Endodermal cell (in vitro differentiated cells): ENCODE measurements around the gene ITSN1. TPM values are rescaled to one million over a fixed set of nuclear protein-coding genes. Genes with fewer than 3 reads are reported as not detected.

Experiments
- DNase-seq: peaks from one replicate; pipeline ENCODE4 v3.0.0-alpha.2; 2017
- H3K27ac ChIP-seq: 2 replicates; pipeline ENCODE4 v1.5.1; 2013; ENCODE audit warnings: mild to moderate bottlenecking, low read depth, low read length, moderate library complexity
- H3K27me3 ChIP-seq: 2 replicates; pipeline ENCODE4 v1.6.1; 2013; ENCODE audit warnings: mild to moderate bottlenecking, low read length, moderate library complexity; ENCODE audit not compliant: insufficient read depth, control insufficient read depth, poor library complexity, severe bottlenecking
- H3K36me3 ChIP-seq: 2 replicates; pipeline ENCODE4 v1.7.0; 2013; ENCODE audit warnings: mild to moderate bottlenecking, low read length, moderate library complexity; ENCODE audit not compliant: control insufficient read depth, insufficient read depth
- H3K4me1 ChIP-seq: one replicate; pipeline ENCODE4 v1.7.0; 2013; ENCODE audit warnings: low read length; ENCODE audit not compliant: control insufficient read depth, insufficient read depth
- H3K4me3 ChIP-seq: 2 replicates; pipeline ENCODE4 v1.5.1; 2013; ENCODE audit warnings: mild to moderate bottlenecking, low read length, moderate library complexity
- H3K9ac ChIP-seq: 2 replicates; pipeline ENCODE4 v1.6.1; 2013; ENCODE audit warnings: mild to moderate bottlenecking, low read length, moderate library complexity; ENCODE audit not compliant: poor library complexity, severe bottlenecking; ENCODE audit errors: extremely low read depth
- H3K9me3 ChIP-seq: 2 replicates; pipeline ENCODE4 v1.6.1; 2013; ENCODE audit warnings: mild to moderate bottlenecking, low read length, moderate library complexity; ENCODE audit not compliant: control insufficient read depth
- H3K27ac Mint-ChIP-seq: 2 replicates; pipeline ENCODE4 v1.8.0; 2020; ENCODE audit warnings: mixed read lengths
- H3K27me3 Mint-ChIP-seq: 2 replicates; pipeline ENCODE4 v1.8.0; 2021; ENCODE audit warnings: mild to moderate bottlenecking, mixed read lengths; ENCODE audit not compliant: insufficient read depth
- H3K36me3 Mint-ChIP-seq: 2 replicates; pipeline ENCODE4 v1.8.0; 2020; ENCODE audit warnings: low read depth, mixed read lengths
- H3K4me1 Mint-ChIP-seq: 2 replicates; pipeline ENCODE4 v1.8.0; 2020; ENCODE audit warnings: mixed read lengths
- H3K4me3 Mint-ChIP-seq: 2 replicates; pipeline ENCODE4 v1.8.0; 2020; ENCODE audit warnings: mild to moderate bottlenecking, moderate library complexity, mixed read lengths
- H3K9me3 Mint-ChIP-seq: 2 replicates; pipeline ENCODE4 v1.8.0; 2020; ENCODE audit warnings: mild to moderate bottlenecking, mixed read lengths
- CTCF ChIP-seq: fragments of 200-600 bp; sonication (generic); conservative IDR thresholded peaks from 2 replicates; pipeline ENCODE4 v1.5.0; 2021; ENCODE audit warnings: antibody characterized with exemption, mild to moderate bottlenecking
- WGBS, 2 experiments: methylation state at CpG; one replicate each; pipeline versions ENCODE4 v1.1.5 to v1.1.7; 2013; ENCODE audit warnings: missing lambda C conversion rate in 2 of 2, mixed read lengths in 1 of 2; ENCODE audit not compliant: insufficient coverage in 1 of 2, insufficient read length in 1 of 2; 5-methylcytosine and 5-hydroxymethylcytosine counted together
- total RNA-seq, 2 donors: library from RNA; stranded (reverse); fragmentation: NEBNext Ultra II Directional in 1 of 2; extraction: Animal tissue kit (Norgen Biotek cat#: 25700) in 1 of 2; gene quantifications; 2 replicates in 1 of 2; 3 replicates in 1 of 2; pipeline ENCODE4 v1.2.1, GENCODE V29; 2021

The ITSN1 gene
- total RNA-seq, 2 donors from 2014 or later, result 89.6 to 104 TPM

DNA sequence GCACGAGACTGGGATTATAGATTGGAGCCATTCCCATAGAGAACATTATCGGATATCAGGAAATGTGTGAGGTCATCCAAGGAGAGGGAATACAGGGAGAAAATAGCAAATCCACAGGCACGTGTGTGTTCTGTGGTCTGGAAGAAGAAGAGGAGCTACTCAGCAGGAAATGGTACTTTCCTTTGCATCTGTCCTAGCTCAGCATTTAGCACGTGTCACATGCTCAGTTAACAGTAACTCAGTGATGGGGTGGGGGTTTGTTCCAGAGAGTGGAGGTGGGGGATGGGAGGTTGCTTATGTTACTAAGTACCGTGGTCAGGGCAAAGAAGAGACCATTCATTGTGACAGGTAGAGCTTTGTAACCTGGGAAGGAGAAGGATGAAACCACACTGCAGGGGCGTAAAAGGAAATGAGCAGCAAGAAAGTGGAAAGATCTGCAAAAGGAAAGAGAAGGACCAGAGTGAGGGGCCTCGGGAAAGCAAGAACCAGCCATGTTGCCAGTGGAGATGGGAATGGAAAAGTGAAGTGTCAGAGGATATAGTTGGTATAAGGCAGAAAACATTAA is 172.9 kb downstream of the ITSN1 start:
- WGBS, 2 experiments, result 82 to 86% methylated on average over 6 to 7 of the region's 7 CpGs
- H3K9me3 ChIP-seq, result no peaks in the 10 kb centered on the region
- Mint-ChIP-seq H3K27ac (no peak overlapping the region), H3K9me3 (no peaks in the 10 kb centered on the region), H3K27me3 (no peaks in the 10 kb centered on the region), H3K4me1 (peaks cover 11% of the 10 kb centered on the region), H3K36me3 (peaks cover 72% of the 10 kb centered on the region), H3K4me3 (no peak overlapping the region)
- no peaks in the 10 kb centered on the region for H3K4me1 ChIP-seq
- no peak overlapping the region for H3K4me3 ChIP-seq
- H3K9ac ChIP-seq, result no peak overlapping the region
- H3K27me3 ChIP-seq, result no peaks in the 10 kb centered on the region
- DNase-seq, result no peak
- TF ChIP-seq CTCF, result no peak
- H3K27ac ChIP-seq, result no peak overlapping the region
- peaks cover 75% of the 10 kb centered on the region for H3K36me3 ChIP-seq

GRCh38 chr21:33816174-33816573 is 173.9 kb downstream of the ITSN1 start:
- no peak for TF ChIP-seq CTCF
- H3K4me1 Mint-ChIP-seq, result peaks cover 19% of the 10 kb centered on the region
- 98 to 100% methylated on average over 1 to 2 of the region's 2 CpGs for WGBS, 2 experiments
- no peaks in the 10 kb centered on the region for H3K27me3 ChIP-seq
- H3K9ac ChIP-seq, result no peak overlapping the region
- DNase-seq, result no peak
- no peak overlapping the region for H3K4me3 Mint-ChIP-seq
- peaks cover 78% of the 10 kb centered on the region for H3K36me3 ChIP-seq
- no peaks in the 10 kb centered on the region for H3K9me3 ChIP-seq
- H3K27me3 Mint-ChIP-seq, result no peaks in the 10 kb centered on the region
- H3K27ac Mint-ChIP-seq, result no peak overlapping the region
- H3K36me3 Mint-ChIP-seq, result peaks cover 74% of the 10 kb centered on the region
- H3K27ac ChIP-seq, result no peak overlapping the region
- H3K9me3 Mint-ChIP-seq, result no peaks in the 10 kb centered on the region
- H3K4me3 ChIP-seq, result no peak overlapping the region
- no peaks in the 10 kb centered on the region for H3K4me1 ChIP-seq

DNA sequence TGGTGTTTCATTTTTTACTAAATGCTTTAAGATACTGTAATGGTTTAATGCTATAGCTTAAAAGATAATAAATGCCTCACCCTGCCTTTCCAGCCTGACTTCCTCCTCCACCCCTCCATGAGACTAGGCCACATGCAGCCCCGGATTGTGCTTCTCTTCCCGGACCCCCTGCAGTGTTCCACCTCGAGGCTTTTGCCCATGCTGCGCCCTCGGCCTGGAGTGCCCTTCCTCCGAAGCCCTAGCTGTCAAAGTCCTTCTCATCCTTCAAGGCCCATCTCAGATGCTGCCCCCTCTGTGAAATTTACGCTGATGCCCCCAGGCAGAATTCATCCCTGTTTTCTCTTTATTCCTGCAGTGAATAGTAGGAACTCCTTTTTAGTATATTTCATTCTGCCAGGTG is 174.8 kb downstream of the ITSN1 start:
- peaks cover 67% of the 10 kb centered on the region for H3K36me3 Mint-ChIP-seq

More for the DNA sequence above, 174.8 kb downstream of the ITSN1 start:
- no peaks in the 10 kb centered on the region for H3K9me3 Mint-ChIP-seq
- Histone ChIP-seq H3K4me1 (no peaks in the 10 kb centered on the region), H3K27ac (peak overlapping the region; percentile 11), H3K4me3 (no peak overlapping the region), H3K36me3 (peaks cover 79% of the 10 kb centered on the region), H3K9me3 (no peaks in the 10 kb centered on the region), H3K27me3 (no peaks in the 10 kb centered on the region), H3K9ac (no peak overlapping the region)
- H3K27me3 Mint-ChIP-seq, result no peaks in the 10 kb centered on the region
- no peak for DNase-seq
- no peak for TF ChIP-seq CTCF
- 73 to 90% methylated on average over 4 to 7 of the region's 7 CpGs for WGBS, 2 experiments
- no peak overlapping the region for H3K4me3 Mint-ChIP-seq
- peaks cover 29% of the 10 kb centered on the region for H3K4me1 Mint-ChIP-seq
- H3K27ac Mint-ChIP-seq, result no peak overlapping the region
